Aorta (tissue), 5 donors: Measurements from ENCODE around the gene PLEKHA7. TPM values are rescaled to one million over a fixed set of nuclear protein-coding genes. Genes with fewer than 3 reads are reported as not detected.
"Not testable (repeated sequence)": the region's sequence is repeated elsewhere in the genome, so short reads cannot be mapped to it uniquely, and the experiment has no call there.

Experiments used
- ATAC-seq: fragments of 200-7000 bp; cut with Tn5 transposase; one replicate; pipeline ENCODE4 v1.9.1; 2022; ENCODE audit warnings: moderate library complexity; ENCODE audit not compliant: low FRiP score
- DNase-seq, 2 donors: peaks; one replicate each; pipeline ENCODE4 v3.0.0-alpha.2; 2020
- H3K27ac ChIP-seq, 2 donors: one replicate each; pipeline ENCODE4 v1.5.1; 2013; ENCODE audit warnings: low read length in 2 of 2, mild to moderate bottlenecking in 2 of 2, moderate library complexity in 2 of 2, control low read depth in 1 of 2, inconsistent platforms in 1 of 2, low read depth in 1 of 2
- H3K27me3 ChIP-seq, 2 donors: one replicate each; pipeline ENCODE4 v1.6.1; 2013; ENCODE audit warnings: control low read depth in 1 of 2, low read length in 1 of 2, mild to moderate bottlenecking in 1 of 2, moderate library complexity in 1 of 2; ENCODE audit not compliant: insufficient read depth in 2 of 2, control insufficient read depth in 1 of 2
- H3K36me3 ChIP-seq, 2 donors: one replicate each; pipeline ENCODE4 v1.6.1; 2013; ENCODE audit warnings: control low read depth in 1 of 2, low read length in 1 of 2, mild to moderate bottlenecking in 1 of 2; ENCODE audit not compliant: insufficient read depth in 2 of 2, control insufficient read depth in 1 of 2
- H3K4me1 ChIP-seq, 2 donors: one replicate each; pipeline ENCODE4 v1.6.1; 2013; ENCODE audit warnings: low read length in 2 of 2, control low read depth in 1 of 2, mild to moderate bottlenecking in 1 of 2, moderate library complexity in 1 of 2; ENCODE audit not compliant: insufficient read depth in 2 of 2, control insufficient read depth in 1 of 2
- H3K4me3 ChIP-seq, 2 donors: one replicate each; pipeline ENCODE4 v1.5.1; 2013; ENCODE audit warnings: low read length in 2 of 2, control low read depth in 1 of 2, mild to moderate bottlenecking in 1 of 2
- H3K9me3 ChIP-seq: one replicate; pipeline ENCODE4 v1.6.1; 2013; ENCODE audit warnings: mild to moderate bottlenecking, low read length; ENCODE audit not compliant: control insufficient read depth
- WGBS, 2 donors: extraction: QIAGEN DNeasy Blood & Tissue Kit; methylation state at CpG; one replicate each; pipeline ENCODE4 v1.1.7; 2013; 5-methylcytosine and 5-hydroxymethylcytosine counted together
- intact Hi-C, 2 donors: fragments of 100-400 bp; cut with DNase I; formaldehyde crosslinking; loops; one replicate each; pipeline versions ENCODE4 v1.14.2 to v1.15.0; 2022
- polyA plus RNA-seq, 2 donors: library from polyadenylated mRNA; stranded (reverse); fragments of 200-250 nt; gene quantifications; one replicate each; pipeline ENCODE4 v1.2.3, GENCODE V29; 2013
- total RNA-seq, 2 donors: library from RNA; stranded (reverse); fragmentation: NEBNext Ultra II Directional; extraction: Animal tissue kit (Norgen Biotek cat#: 25700); gene quantifications; one replicate each; pipeline ENCODE4 v1.2.1, GENCODE V29; 2021
- donor health status: healthy with polysubstance abuse.
- donor health status: Bipolar disorder and iron deficiency.
- donor health status: DM: no; HTN: no; CAD: no.
- donor health status: DM: no; HTN: no; CAD: no.
- donor health status: DM: yes; HTN: yes; CAD: no.

The PLEKHA7 gene
- total and polyA plus RNA-seq, 4 donors: 5.9 to 17.1 (median 11.9) TPM

GRCh38 chr11:17001806-17002205 is 12.4 kb downstream of the PLEKHA7 start:
- Histone ChIP-seq H3K36me3 (no peaks in the 10 kb centered on the region), H3K4me3 (no peak overlapping the region), H3K4me1 (no peaks in the 10 kb centered on the region), H3K27ac (no peak overlapping the region), H3K9me3 (no peaks in the 10 kb centered on the region), H3K27me3 (no peaks in the 10 kb centered on the region)
- DNase-seq (no peak), ATAC-seq (no peak)
- 79 to 85% methylated on average over 3 of the region's 3 CpGs for WGBS, 2 donors
- intact Hi-C loops: no loop called here

GRCh38 chr11:17000987-17001386 is 13.2 kb downstream of the PLEKHA7 start:
- Histone ChIP-seq H3K36me3 (no peaks in the 10 kb centered on the region), H3K4me1 (no peaks in the 10 kb centered on the region), H3K4me3 (no peak overlapping the region), H3K9me3 (no peaks in the 10 kb centered on the region), H3K27me3 (no peaks in the 10 kb centered on the region), H3K27ac (no peak overlapping the region)
- WGBS, 2 donors: 68 to 69% methylated on average over 2 of the region's 2 CpGs
- no peak for DNase-seq
- intact Hi-C loops: no loop called here
- no peak for ATAC-seq

- DNase-seq, H3K27me3 ChIP-seq, ATAC-seq, H3K4me1 ChIP-seq, intact Hi-C loops, H3K27ac ChIP-seq, H3K36me3 ChIP-seq, H3K9me3 ChIP-seq, H3K4me3 ChIP-seq: not testable (repeated sequence)
- WGBS, 2 donors: 91 to 93% methylated on average over 1 of the region's 1 CpG
Observed at GRCh38 chr11:17000253-17000652, 14.0 kb downstream of the PLEKHA7 start.

GRCh38 chr11:16999116-16999515 is 15.1 kb downstream of the PLEKHA7 start:
- DNase-seq (no peak), ATAC-seq (no peak)
- intact Hi-C loops: no loop called here
- 68 to 81% methylated on average over 2 of the region's 2 CpGs for WGBS, 2 donors
- Histone ChIP-seq H3K9me3 (no peaks in the 10 kb centered on the region), H3K36me3 (no peaks in the 10 kb centered on the region), H3K4me3 (no peak overlapping the region), H3K4me1 (no peaks in the 10 kb centered on the region), H3K27ac (no peak overlapping the region), H3K27me3 (no peaks in the 10 kb centered on the region)

GRCh38 chr11:16997624-16998023 is 16.6 kb downstream of the PLEKHA7 start:
- no peak for ATAC-seq
- Histone ChIP-seq H3K4me3 (no peak overlapping the region), H3K9me3 (no peaks in the 10 kb centered on the region), H3K4me1 (no peaks in the 10 kb centered on the region), H3K27ac (no peak overlapping the region), H3K27me3 (no peaks in the 10 kb centered on the region), H3K36me3 (no peaks in the 10 kb centered on the region)
- DNase-seq: no peak
- 77 to 87% methylated on average over 7 of the region's 7 CpGs for WGBS, 2 donors
- intact Hi-C loops: no loop called here

- intact Hi-C loops: no loop called here
- DNase-seq: no peak
- ATAC-seq: no peak
Observed at GRCh38 chr11:16993495-16993894, 20.7 kb downstream of the PLEKHA7 start.

GRCh38 chr11:16992846-16993245 is 21.4 kb downstream of the PLEKHA7 start:
- no peaks in the 10 kb centered on the region for H3K36me3 ChIP-seq
- H3K9me3 ChIP-seq: no peaks in the 10 kb centered on the region
- intact Hi-C loops: no loop called here
- no peak overlapping the region for H3K4me3 ChIP-seq
- ATAC-seq: no peak
- H3K27ac ChIP-seq: no peak overlapping the region
- H3K27me3 ChIP-seq: no peaks in the 10 kb centered on the region
- WGBS, 2 donors: 88 to 97% methylated on average over 3 of the region's 3 CpGs
- H3K4me1 ChIP-seq: no peaks in the 10 kb centered on the region
- no peak for DNase-seq

More at GRCh38 chr11:16993495-16993894, 20.7 kb downstream of the PLEKHA7 start:
- Histone ChIP-seq H3K27ac (no peak overlapping the region), H3K4me3 (no peak overlapping the region), H3K27me3 (no peaks in the 10 kb centered on the region), H3K4me1 (no peaks in the 10 kb centered on the region), H3K9me3 (no peaks in the 10 kb centered on the region), H3K36me3 (no peaks in the 10 kb centered on the region)
- 96 to 97% methylated on average over 1 of the region's 1 CpG for WGBS, 2 donors

- Histone ChIP-seq H3K9me3 (no peaks in the 10 kb centered on the region), H3K4me3 (no peak overlapping the region), H3K27ac (no peak overlapping the region), H3K27me3 (no peaks in the 10 kb centered on the region), H3K36me3 (no peaks in the 10 kb centered on the region), H3K4me1 (no peaks in the 10 kb centered on the region)
- ATAC-seq: no peak
- no peak for DNase-seq
- intact Hi-C loops: no loop called here
- 94 to 100% methylated on average over 2 of the region's 2 CpGs for WGBS, 2 donors
Observed at GRCh38 chr11:16989554-16989953, 24.7 kb downstream of the PLEKHA7 start.

- H3K27ac ChIP-seq: no peak overlapping the region
Observed at GRCh38 chr11:16987205-16987568, 27.0 kb downstream of the PLEKHA7 start.

More at GRCh38 chr11:16987205-16987568, 27.0 kb downstream of the PLEKHA7 start:
- no peak overlapping the region for H3K4me3 ChIP-seq
- WGBS, 2 donors: 75 to 80% methylated on average over 6 of the region's 6 CpGs
- H3K9me3 ChIP-seq: no peaks in the 10 kb centered on the region
- H3K36me3 ChIP-seq: no peaks in the 10 kb centered on the region
- ATAC-seq (no peak), DNase-seq (no peak)
- H3K4me1 ChIP-seq: no peaks in the 10 kb centered on the region
- H3K27me3 ChIP-seq: no peaks in the 10 kb centered on the region
- intact Hi-C loops: no loop called here
